ENCODE data around the gene SLC29A4. TPM values are rescaled to one million over a fixed set of nuclear protein-coding genes. Genes with fewer than 3 reads are reported as not detected.

The SLC29A4 gene
- 1 to 10 TPM; 2.5 to 2.9 TPM for total RNA-seq

- ChIA-PET POLR2A (no interaction called here), CTCF (no interaction called here)
- intact Hi-C loops (cut with micrococcal nuclease): no loop called here
- Mint-ChIP-seq H3K27ac (no peak within 1 kb of the TSS), H3K4me1 (ENCODE audit: low read depth) (no peaks in the 10 kb centered on the region), H3K9me3 (no peaks in the 10 kb centered on the region), H3K36me3 (ENCODE audit: low read depth) (no peaks in the 10 kb centered on the region), H3K4me3 (no peak within 1 kb of the TSS), H3K27me3 (peaks cover 12% of the 10 kb centered on the region)
- ATAC-seq (peak; percentile 65), DNase-seq (peak; percentile 22)
- TF ChIP-seq CTCF (IDR thresholded peaks at IDR 0.05): no peak
Measured at GRCh38 chr7:5282543-5283316, at the start of gene SLC29A4. TSS of gene SLC29A4 (plus strand) at chr7:5282943. CDS start at chr7:5287817, 4,874 bp downstream.

GRCh38 chr7:5234852-5235831, 47.6 kb upstream of the SLC29A4 start:
- no peak for TF ChIP-seq CTCF (IDR thresholded peaks at IDR 0.05)
- Mint-ChIP-seq H3K36me3 (ENCODE audit: low read depth) (peaks cover 10% of the 10 kb centered on the region), H3K9me3 (no peaks in the 10 kb centered on the region), H3K4me3 (no peak overlapping the region), H3K27me3 (peaks cover 10% of the 10 kb centered on the region), H3K4me1 (ENCODE audit: low read depth) (peaks cover 45% of the 10 kb centered on the region), H3K27ac (no peak overlapping the region)
- no peak for ATAC-seq
- intact Hi-C loops (cut with micrococcal nuclease): no loop called here
- POLR2A ChIA-PET: no interaction called here
- peak; percentile 11 for DNase-seq
- CTCF ChIA-PET: no interaction called here

- Mint-ChIP-seq H3K9me3 (no peaks in the 10 kb centered on the region), H3K4me3 (no peak overlapping the region), H3K36me3 (ENCODE audit: low read depth) (no peaks in the 10 kb centered on the region), H3K4me1 (ENCODE audit: low read depth) (peaks cover 37% of the 10 kb centered on the region), H3K27me3 (peaks cover 23% of the 10 kb centered on the region), H3K27ac (no peak overlapping the region)
- intact Hi-C loops (cut with micrococcal nuclease): no loop called here
- ATAC-seq (no peak), DNase-seq (no peak)
- ChIA-PET POLR2A (no interaction called here), CTCF (interaction anchor here (0.7 to 1.0 kb wide), 2 partner anchors 124 to 1141 kb away, joined by 3 read pairs; no protein-coding TSS in a partner anchor)
- TF ChIP-seq CTCF (IDR thresholded peaks at IDR 0.05): no peak
Measured at GRCh38 chr7:5237286-5237685, 45.5 kb upstream of the SLC29A4 start.

GRCh38 chr7:5238500-5238899, 44.2 kb upstream of the SLC29A4 start:
- ChIA-PET POLR2A (no interaction called here), CTCF (no interaction called here)
- no peak for ATAC-seq
- Mint-ChIP-seq H3K36me3 (ENCODE audit: low read depth) (no peaks in the 10 kb centered on the region), H3K9me3 (no peaks in the 10 kb centered on the region), H3K4me1 (ENCODE audit: low read depth) (peaks cover 27% of the 10 kb centered on the region), H3K4me3 (no peak overlapping the region), H3K27ac (no peak overlapping the region), H3K27me3 (peaks cover 23% of the 10 kb centered on the region)
- DNase-seq: no peak
- TF ChIP-seq CTCF (IDR thresholded peaks at IDR 0.05): no peak
- intact Hi-C loops (cut with micrococcal nuclease): no loop called here

Measured in activated CD8-positive, alpha-beta T cell treated with anti-CD3 and anti-CD28 coated beads for 36 hours (primary cell).